CD4-positive, CD25-positive, alpha-beta regulatory T cell (primary cell): ENCODE data around the gene PRKCE. TPM values are rescaled to one million over a fixed set of nuclear protein-coding genes. Genes with fewer than 3 reads are reported as not detected.

Experiments used
- ATAC-seq, 2 donors: fragments of 150-1000 bp; cut with Tn5 transposase; one replicate each; pipeline ENCODE4 v1.10.0; 2021; ENCODE audit warnings: low read depth in 2 of 2, moderate number of reproducible peaks in 2 of 2, moderate library complexity in 1 of 2
- DNase-seq, 3 donors: peaks; one replicate each; pipeline versions ENCODE4 v3.0.0 to v3.0.0-alpha.2; 2012 to 2022; ENCODE audit warnings: mixed read lengths in 1 of 3
- H3K27ac ChIP-seq: one replicate; pipeline ENCODE4 v1.7.0; 2013; ENCODE audit warnings: mild to moderate bottlenecking, low read length; ENCODE audit not compliant: insufficient read depth, poor library complexity, severe bottlenecking
- H3K27me3 ChIP-seq: one replicate; pipeline ENCODE4 v1.7.0; 2013; ENCODE audit warnings: low read length; ENCODE audit not compliant: control insufficient read depth, insufficient read depth
- H3K36me3 ChIP-seq: one replicate; pipeline ENCODE4 v1.7.0; 2013; ENCODE audit warnings: mild to moderate bottlenecking, low read length, moderate library complexity; ENCODE audit not compliant: control insufficient read depth, insufficient read depth
- H3K4me1 ChIP-seq: 2 replicates; pipeline ENCODE4 v1.7.0; 2013; ENCODE audit warnings: mild to moderate bottlenecking, low read length; ENCODE audit not compliant: insufficient read depth, control insufficient read depth, poor library complexity, severe bottlenecking
- H3K4me3 ChIP-seq: one replicate; pipeline ENCODE4 v1.7.0; 2013; ENCODE audit warnings: low read depth, mild to moderate bottlenecking, low read length, moderate library complexity
- H3K9me3 ChIP-seq, 2 experiments: 1 replicate in 1 of 2; 2 replicates in 1 of 2; pipeline ENCODE4 v1.7.0; 2013; ENCODE audit warnings: low read length in 2 of 2, mild to moderate bottlenecking in 1 of 2, moderate library complexity in 1 of 2; ENCODE audit not compliant: control insufficient read depth in 2 of 2
- H3K27ac Mint-ChIP-seq, 3 donors: one replicate each; pipeline ENCODE4 v1.8.0; 2020 to 2022; ENCODE audit warnings: mild to moderate bottlenecking in 3 of 3, mixed read lengths in 3 of 3, moderate library complexity in 2 of 3
- H3K27me3 Mint-ChIP-seq: one replicate; pipeline ENCODE4 v1.8.0; 2022; ENCODE audit warnings: mild to moderate bottlenecking, mixed read lengths
- H3K36me3 Mint-ChIP-seq: one replicate; pipeline ENCODE4 v1.8.0; 2020; ENCODE audit warnings: mixed read lengths
- H3K4me1 Mint-ChIP-seq, 4 donors: one replicate each; pipeline ENCODE4 v1.8.0; 2020 to 2022; ENCODE audit warnings: mixed read lengths in 4 of 4, mild to moderate bottlenecking in 1 of 4
- H3K4me3 Mint-ChIP-seq, 4 donors: one replicate each; pipeline ENCODE4 v1.8.0; 2020 to 2022; ENCODE audit warnings: mild to moderate bottlenecking in 4 of 4, mixed read lengths in 4 of 4, moderate library complexity in 3 of 4
- H3K9me3 Mint-ChIP-seq, 7 donors: one replicate each; pipeline ENCODE4 v1.8.0; 2020 to 2022; ENCODE audit warnings: mixed read lengths in 7 of 7, mild to moderate bottlenecking in 3 of 7, moderate library complexity in 2 of 7
- polyA plus RNA-seq, 4 donors: library from polyadenylated mRNA; unstranded; fragments of 300-500 nt; fragmentation: Illumina TruSeq; gene quantifications; one replicate each; pipeline ENCODE4 v1.2.3, GENCODE V29; 2021
- total RNA-seq: library from RNA; stranded (reverse); gene quantifications from one replicate; pipeline ENCODE4 v1.2.3, GENCODE V29; 2022

PRKCE gene
- total and polyA plus RNA-seq, 5 donors from 2014 or later, result 0.78 to 16.5 (median 1.3) TPM

GRCh38 chr2:45781464-45781811 is 130.0 kb downstream of the PRKCE start:
- peaks cover 0 to 9% (median 4%) of the 10 kb centered on the region in 4 donors for H3K4me1 Mint-ChIP-seq
- DNase-seq (no peak), ATAC-seq (no peak)
- no peak overlapping the region for H3K4me3 Mint-ChIP-seq
- peaks cover 17% of the 10 kb centered on the region for H3K27me3 Mint-ChIP-seq
- H3K9me3 Mint-ChIP-seq, result no peaks in the 10 kb centered on the region
- Histone ChIP-seq H3K4me3 (no peak overlapping the region), H3K36me3 (no peaks in the 10 kb centered on the region), H3K27ac (no peak overlapping the region), H3K9me3 (no peaks in the 10 kb centered on the region), H3K4me1 (no peaks in the 10 kb centered on the region), H3K27me3 (no peaks in the 10 kb centered on the region)
- no peak overlapping the region for H3K27ac Mint-ChIP-seq
- no peaks in the 10 kb centered on the region for H3K36me3 Mint-ChIP-seq

GRCh38 chr2:45782436-45782835 is 131.0 kb downstream of the PRKCE start:
- Histone ChIP-seq H3K27me3 (no peaks in the 10 kb centered on the region), H3K4me3 (no peak overlapping the region), H3K36me3 (no peaks in the 10 kb centered on the region), H3K4me1 (no peaks in the 10 kb centered on the region), H3K9me3 (no peaks in the 10 kb centered on the region), H3K27ac (no peak overlapping the region)
- Mint-ChIP-seq H3K4me1 (peaks cover 0 to 8% (median 4%) of the 10 kb centered on the region in 4 donors), H3K27me3 (peaks cover 17% of the 10 kb centered on the region), H3K9me3 (no peaks in the 10 kb centered on the region), H3K27ac (no peak overlapping the region), H3K4me3 (no peak overlapping the region), H3K36me3 (no peaks in the 10 kb centered on the region)
- ATAC-seq (no peak), DNase-seq (no peak)

GRCh38 chr2:45782986-45783385 is 131.5 kb downstream of the PRKCE start:
- no peaks in the 10 kb centered on the region for H3K4me1 ChIP-seq
- H3K4me1 Mint-ChIP-seq, result peaks cover 0 to 8% (median 4%) of the 10 kb centered on the region in 4 donors
- H3K36me3 ChIP-seq, result no peaks in the 10 kb centered on the region
- no peaks in the 10 kb centered on the region for H3K27me3 ChIP-seq
- no peak overlapping the region for H3K4me3 ChIP-seq
- no peaks in the 10 kb centered on the region for H3K36me3 Mint-ChIP-seq
- DNase-seq (no peak), ATAC-seq (no peak)
- H3K9me3 ChIP-seq, result no peaks in the 10 kb centered on the region
- H3K9me3 Mint-ChIP-seq, result no peaks in the 10 kb centered on the region
- no peak overlapping the region for H3K4me3 Mint-ChIP-seq
- H3K27ac Mint-ChIP-seq, result no peak overlapping the region
- H3K27ac ChIP-seq, result no peak overlapping the region
- peaks cover 17% of the 10 kb centered on the region for H3K27me3 Mint-ChIP-seq

- Mint-ChIP-seq H3K27ac (peak overlapping the region in 1 of 3 donors; percentile 24), H3K36me3 (no peaks in the 10 kb centered on the region), H3K9me3 (no peaks in the 10 kb centered on the region), H3K4me3 (no peak overlapping the region), H3K27me3 (peaks cover 17% of the 10 kb centered on the region), H3K4me1 (no peaks in the 10 kb centered on the region)
- Histone ChIP-seq H3K36me3 (no peaks in the 10 kb centered on the region), H3K4me1 (no peaks in the 10 kb centered on the region), H3K9me3 (no peaks in the 10 kb centered on the region), H3K27me3 (no peaks in the 10 kb centered on the region), H3K27ac (no peak overlapping the region), H3K4me3 (no peak overlapping the region)
- no peak for ATAC-seq
- DNase-seq, result peak in 1 of 3 donors; percentile 11
These were observed 134.8 kb downstream of the PRKCE start for GRCh38 chr2:45786030-45786835.

GRCh38 chr2:45786836-45787357 is 135.4 kb downstream of the PRKCE start:
- Histone ChIP-seq H3K36me3 (no peaks in the 10 kb centered on the region), H3K4me3 (no peak overlapping the region), H3K27me3 (no peaks in the 10 kb centered on the region), H3K4me1 (no peaks in the 10 kb centered on the region), H3K27ac (no peak overlapping the region), H3K9me3 (no peaks in the 10 kb centered on the region)
- H3K9me3 Mint-ChIP-seq, result no peaks in the 10 kb centered on the region
- no peaks in the 10 kb centered on the region for H3K36me3 Mint-ChIP-seq
- no peak overlapping the region for H3K4me3 Mint-ChIP-seq
- H3K27ac Mint-ChIP-seq, result no peak overlapping the region
- DNase-seq (no peak), ATAC-seq (no peak)
- H3K27me3 Mint-ChIP-seq, result peaks cover 17% of the 10 kb centered on the region
- no peaks in the 10 kb centered on the region for H3K4me1 Mint-ChIP-seq

- Histone ChIP-seq H3K36me3 (no peaks in the 10 kb centered on the region), H3K27ac (no peak overlapping the region), H3K4me1 (no peaks in the 10 kb centered on the region), H3K27me3 (no peaks in the 10 kb centered on the region), H3K4me3 (no peak overlapping the region), H3K9me3 (no peaks in the 10 kb centered on the region)
- H3K4me3 Mint-ChIP-seq, result no peak overlapping the region
- H3K27me3 Mint-ChIP-seq, result peaks cover 17% of the 10 kb centered on the region
- DNase-seq, result no peak
- H3K4me1 Mint-ChIP-seq, result peaks cover 0 to 2% (median 0%) of the 10 kb centered on the region in 4 donors
- H3K9me3 Mint-ChIP-seq, result no peaks in the 10 kb centered on the region
- H3K36me3 Mint-ChIP-seq, result no peaks in the 10 kb centered on the region
- ATAC-seq, result no peak
- H3K27ac Mint-ChIP-seq, result no peak overlapping the region
These were observed 136.9 kb downstream of the PRKCE start for GRCh38 chr2:45788401-45788800.

- ATAC-seq (no peak), DNase-seq (no peak)
- Mint-ChIP-seq H3K27me3 (peaks cover 12% of the 10 kb centered on the region), H3K36me3 (no peaks in the 10 kb centered on the region), H3K9me3 (no peaks in the 10 kb centered on the region), H3K4me1 (peaks cover 0 to 2% (median 0%) of the 10 kb centered on the region in 4 donors), H3K27ac (no peak overlapping the region), H3K4me3 (no peak overlapping the region)
- Histone ChIP-seq H3K4me1 (no peaks in the 10 kb centered on the region), H3K27me3 (no peaks in the 10 kb centered on the region), H3K4me3 (no peak overlapping the region), H3K27ac (no peak overlapping the region), H3K9me3 (no peaks in the 10 kb centered on the region), H3K36me3 (no peaks in the 10 kb centered on the region)
These were observed 137.8 kb downstream of the PRKCE start for GRCh38 chr2:45789317-45789716.
